CMK (cell line): ENCODE data around the gene ABCA13.

Source experiments
- DNase-seq: peaks from one replicate; pipeline ENCODE4 v3.0.0-alpha.2; 2010; ENCODE audit warnings: low read depth

Gene ABCA13

GRCh38 chr7:48366096-48366495, 194.8 kb downstream of the ABCA13 start:
- DNase-seq: no peak

- DNase-seq: no peak
Observed at GRCh38 chr7:48376263-48376662, 205.0 kb downstream of the ABCA13 start.

- no peak for DNase-seq
Observed at GRCh38 chr7:48380921-48381320, 209.7 kb downstream of the ABCA13 start.

- no peak for DNase-seq
Observed at GRCh38 chr7:48381571-48381970, 210.3 kb downstream of the ABCA13 start.

GRCh38 chr7:48384180-48384752, 213.0 kb downstream of the ABCA13 start:
- no peak for DNase-seq

- DNase-seq: no peak
Observed at GRCh38 chr7:48387932-48388331, 216.7 kb downstream of the ABCA13 start.

- no peak for DNase-seq
Observed at GRCh38 chr7:48388911-48389310, 217.7 kb downstream of the ABCA13 start.

GRCh38 chr7:48389977-48390376, 218.7 kb downstream of the ABCA13 start:
- no peak for DNase-seq

GRCh38 chr7:48390388-48391327, 219.4 kb downstream of the ABCA13 start:
- DNase-seq: no peak

GRCh38 chr7:48398191-48398590, 226.9 kb downstream of the ABCA13 start:
- DNase-seq: no peak

- no peak for DNase-seq
Observed at GRCh38 chr7:48402721-48403120, 231.5 kb downstream of the ABCA13 start.

GRCh38 chr7:48408731-48409130, 237.5 kb downstream of the ABCA13 start:
- no peak for DNase-seq

- DNase-seq: no peak
Observed at GRCh38 chr7:48411619-48412018, 240.4 kb downstream of the ABCA13 start.

GRCh38 chr7:48414011-48414732, 242.9 kb downstream of the ABCA13 start:
- DNase-seq: no peak

GRCh38 chr7:48416327-48416908, 245.2 kb downstream of the ABCA13 start:
- DNase-seq: no peak

GRCh38 chr7:48419401-48419800, 248.1 kb downstream of the ABCA13 start:
- DNase-seq: no peak

- no peak for DNase-seq
Observed at GRCh38 chr7:48420206-48420605, 248.9 kb downstream of the ABCA13 start.

- DNase-seq: no peak
Observed at GRCh38 chr7:48421357-48421756, 250.1 kb downstream of the ABCA13 start.

- no peak for DNase-seq
Observed at GRCh38 chr7:48424731-48425130, 253.5 kb downstream of the ABCA13 start.

- DNase-seq: no peak
Observed at GRCh38 chr7:48426331-48426965, 255.2 kb downstream of the ABCA13 start.

GRCh38 chr7:48426966-48427555, 255.8 kb downstream of the ABCA13 start:
- DNase-seq: no peak

GRCh38 chr7:48427671-48428070, 256.4 kb downstream of the ABCA13 start:
- DNase-seq: no peak
